ENCODE data around the gene PPP6R3. TPM values are rescaled to one million over a fixed set of nuclear protein-coding genes. Genes with fewer than 3 reads are reported as not detected.

The PPP6R3 gene
- total and polyA plus RNA-seq, 9 donors = 44.3 to 80.9 (median 52.2) TPM

DNA sequence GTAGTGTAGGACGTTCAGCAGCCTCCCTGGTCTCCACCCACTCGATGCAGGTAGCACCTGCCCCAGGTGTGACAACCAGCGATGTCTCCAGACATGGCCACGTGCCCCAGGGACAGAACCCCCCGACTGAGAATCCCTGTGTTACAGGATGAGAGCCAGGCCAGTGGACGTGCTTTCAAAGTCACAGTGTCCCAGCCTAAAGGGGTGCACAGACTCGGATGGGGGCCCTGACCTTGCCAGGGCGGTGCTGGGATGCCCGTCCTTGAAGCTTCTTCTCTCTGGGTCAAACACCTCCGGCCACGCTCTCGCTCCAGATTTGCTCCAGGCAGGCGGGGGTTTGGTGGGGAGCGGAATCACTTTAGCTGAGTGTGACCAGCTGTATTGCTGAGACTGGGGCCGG, 200.5 kb downstream of the PPP6R3 start:
- WGBS (ENCODE audit: insufficient coverage) = 84% methylated on average over 15 of the region's 15 CpGs
- H3K4me1 ChIP-seq (ENCODE audit: control insufficient read depth, insufficient read depth, low read length) = peaks cover 12% of the 10 kb centered on the region

DNA sequence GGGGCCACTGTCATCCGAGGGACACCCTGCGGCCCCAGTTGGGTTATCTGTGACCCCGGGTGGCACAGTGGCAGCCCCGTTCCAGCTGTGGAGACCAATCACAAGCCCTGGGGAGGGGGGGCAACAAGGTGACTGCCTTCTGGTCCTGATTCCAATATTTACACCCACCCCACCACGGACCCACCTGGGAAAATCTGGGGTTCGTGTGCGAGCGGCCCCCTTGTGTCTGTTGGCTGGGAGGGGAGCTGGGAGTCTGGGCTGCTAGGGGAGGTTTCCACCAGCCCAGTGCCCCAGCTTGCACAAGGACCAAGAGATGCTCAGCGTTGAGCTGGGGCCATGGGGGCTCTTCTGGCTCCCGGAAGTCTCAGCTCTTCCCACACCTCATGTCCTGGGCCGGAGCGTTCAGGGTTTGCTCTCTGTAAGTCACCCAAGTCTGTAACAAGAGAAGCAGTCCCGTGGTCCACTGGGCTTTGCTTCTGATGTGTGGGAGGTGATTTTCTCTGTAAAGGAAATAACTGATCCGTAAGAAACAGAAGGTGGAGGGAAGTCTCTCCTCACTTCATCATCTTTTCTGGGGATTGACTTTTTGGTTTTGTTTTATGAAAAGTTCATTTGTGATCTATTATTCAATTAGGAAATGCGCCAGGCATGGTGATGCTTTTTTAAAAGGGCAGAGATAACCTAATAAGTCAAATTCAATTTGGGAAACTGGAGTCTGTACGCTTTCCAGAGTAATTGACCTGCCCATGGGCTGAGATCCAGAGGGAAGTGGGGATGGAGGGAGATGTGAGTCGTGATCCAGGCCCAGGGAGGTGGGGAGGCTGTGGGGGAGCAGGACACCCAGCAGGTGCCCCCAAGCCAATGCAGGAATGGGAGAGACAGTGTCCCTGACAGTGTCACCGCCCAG, 201.4 kb downstream of the PPP6R3 start:
- no peak for DNase-seq
- H3K27ac ChIP-seq (ENCODE audit: low read length) = no peak overlapping the region
- H3K4me3 ChIP-seq (ENCODE audit: low read length) = no peak overlapping the region
- no peaks in the 10 kb centered on the region for H3K36me3 ChIP-seq (ENCODE audit: control insufficient read depth, insufficient read depth, low read length)
- H3K4me1 ChIP-seq (ENCODE audit: control insufficient read depth, insufficient read depth, low read length) = peaks cover 12% of the 10 kb centered on the region
- peaks cover 11% of the 10 kb centered on the region for H3K27me3 ChIP-seq (ENCODE audit: control insufficient read depth, insufficient read depth, low read length)
- H3K9me3 ChIP-seq (replicated peaks; ENCODE audit: control insufficient read depth, low read depth, low read length) = no peaks in the 10 kb centered on the region
- WGBS (ENCODE audit: insufficient coverage) = 65% methylated on average over 4 of the region's 18 CpGs

More for the DNA sequence above, 200.5 kb downstream of the PPP6R3 start:
- Histone ChIP-seq H3K36me3 (ENCODE audit: control insufficient read depth, insufficient read depth, low read length) (no peaks in the 10 kb centered on the region), H3K27me3 (ENCODE audit: control insufficient read depth, insufficient read depth, low read length) (peaks cover 9% of the 10 kb centered on the region), H3K9me3 (replicated peaks; ENCODE audit: control insufficient read depth, low read depth, low read length) (no peaks in the 10 kb centered on the region), H3K4me3 (ENCODE audit: low read length) (no peak overlapping the region), H3K27ac (ENCODE audit: low read length) (no peak overlapping the region)
- no peak for DNase-seq

DNA sequence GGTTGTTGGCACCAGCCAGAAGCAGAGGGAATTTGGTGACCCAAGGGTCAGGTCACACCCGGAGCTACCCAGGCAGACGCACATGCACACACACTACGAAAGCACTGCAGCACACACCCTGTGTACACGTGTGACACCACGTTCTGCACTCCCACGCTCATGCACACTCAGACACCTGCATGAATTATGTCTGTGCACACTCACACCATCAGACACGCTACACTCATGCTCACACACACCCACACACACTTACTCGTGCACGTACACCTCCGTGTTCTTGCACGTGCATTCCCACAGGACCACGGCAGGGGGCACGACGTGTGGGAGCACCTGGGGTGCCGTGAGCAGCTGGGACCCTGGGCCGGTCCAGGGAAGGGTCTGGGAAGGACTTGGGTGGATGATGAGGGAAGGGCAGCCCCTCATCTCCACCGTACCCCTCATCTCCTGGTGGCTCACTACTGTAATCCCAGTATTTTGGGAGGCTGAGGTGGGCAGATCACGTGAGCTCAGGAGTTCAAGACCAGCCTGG, 203.0 kb downstream of the PPP6R3 start:
- Histone ChIP-seq H3K4me3 (ENCODE audit: low read length) (no peak overlapping the region), H3K36me3 (ENCODE audit: control insufficient read depth, insufficient read depth, low read length) (no peaks in the 10 kb centered on the region), H3K4me1 (ENCODE audit: control insufficient read depth, insufficient read depth, low read length) (peaks cover 12% of the 10 kb centered on the region), H3K27me3 (ENCODE audit: control insufficient read depth, insufficient read depth, low read length) (peaks cover 11% of the 10 kb centered on the region), H3K27ac (ENCODE audit: low read length) (no peak overlapping the region), H3K9me3 (replicated peaks; ENCODE audit: control insufficient read depth, low read depth, low read length) (no peaks in the 10 kb centered on the region)
- DNase-seq = no peak
- WGBS (ENCODE audit: insufficient coverage) = 83% methylated on average over 12 of the region's 18 CpGs

DNA sequence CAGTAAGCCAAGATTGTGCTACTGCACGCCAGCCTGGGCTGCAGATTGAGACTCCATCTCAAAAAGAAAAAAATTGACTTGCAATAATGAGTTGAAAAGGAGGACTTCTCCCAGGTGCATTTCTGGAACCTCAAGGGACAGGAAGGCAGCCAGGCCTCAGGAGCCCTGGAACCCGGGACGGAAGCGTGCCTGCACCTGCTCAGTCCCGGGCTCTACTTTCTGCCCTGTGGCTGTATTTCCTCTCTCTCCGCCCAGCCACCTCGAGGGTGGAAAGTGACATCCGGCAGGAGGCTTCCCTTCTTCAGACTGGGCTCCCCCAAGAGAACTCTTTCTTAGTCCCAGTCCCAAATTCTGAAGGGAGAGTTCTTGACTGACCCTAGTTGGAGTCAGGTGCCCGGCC, 203.6 kb downstream of the PPP6R3 start:
- WGBS (ENCODE audit: insufficient coverage) = 94% methylated on average over 2 of the region's 9 CpGs
- H3K4me3 ChIP-seq (ENCODE audit: low read length) = no peak overlapping the region
- peaks cover 11% of the 10 kb centered on the region for H3K27me3 ChIP-seq (ENCODE audit: control insufficient read depth, insufficient read depth, low read length)
- H3K36me3 ChIP-seq (ENCODE audit: control insufficient read depth, insufficient read depth, low read length) = no peaks in the 10 kb centered on the region
- H3K27ac ChIP-seq (ENCODE audit: low read length) = no peak overlapping the region
- H3K9me3 ChIP-seq (replicated peaks; ENCODE audit: control insufficient read depth, low read depth, low read length) = no peaks in the 10 kb centered on the region
- H3K4me1 ChIP-seq (ENCODE audit: control insufficient read depth, insufficient read depth, low read length) = peaks cover 8% of the 10 kb centered on the region
- DNase-seq = no peak

DNA sequence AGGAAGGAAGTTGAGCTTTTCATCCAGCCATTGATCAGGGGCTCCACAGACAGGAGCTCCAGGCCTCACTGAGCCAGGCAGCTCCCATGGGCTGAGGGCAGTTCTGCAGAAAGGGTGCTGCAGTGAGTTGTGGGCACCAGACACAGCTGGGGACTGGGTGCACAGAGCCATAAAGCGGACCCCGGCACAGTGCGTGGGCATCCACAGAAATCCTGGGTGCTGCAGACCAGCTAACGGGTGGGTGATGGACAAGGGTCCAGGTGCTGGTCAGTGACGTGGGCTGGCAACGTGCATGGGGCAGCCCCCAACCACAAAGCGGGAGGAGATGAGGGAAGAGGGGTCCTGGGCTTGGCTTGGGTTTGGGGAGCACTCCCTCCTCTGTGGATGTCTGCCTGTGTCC, 204.4 kb downstream of the PPP6R3 start:
- DNase-seq = no peak
- 84% methylated on average over 4 of the region's 7 CpGs for WGBS (ENCODE audit: insufficient coverage)
- peaks cover 11% of the 10 kb centered on the region for H3K27me3 ChIP-seq (ENCODE audit: control insufficient read depth, insufficient read depth, low read length)

More for the DNA sequence above, 204.4 kb downstream of the PPP6R3 start:
- no peak overlapping the region for H3K27ac ChIP-seq (ENCODE audit: low read length)
- H3K36me3 ChIP-seq (ENCODE audit: control insufficient read depth, insufficient read depth, low read length) = no peaks in the 10 kb centered on the region
- no peak overlapping the region for H3K4me3 ChIP-seq (ENCODE audit: low read length)
- no peaks in the 10 kb centered on the region for H3K9me3 ChIP-seq (replicated peaks; ENCODE audit: control insufficient read depth, low read depth, low read length)
- H3K4me1 ChIP-seq (ENCODE audit: control insufficient read depth, insufficient read depth, low read length) = peaks cover 2% of the 10 kb centered on the region

Other genes starting within 250 kb of the PPP6R3 start
- 36.1 TPM for gene KMT5B, start 247.5 kb upstream of the PPP6R3 start, total RNA-seq
- 10 to 100 TPM; 29.6 to 42.5 (median 39.7) TPM for gene KMT5B, start 247.5 kb upstream of the PPP6R3 start, polyA plus RNA-seq (ENCODE audit: insufficient read depth in 1 of 8, insufficient read length in 8 of 8, low replicate concordance in 1 of 8)
- gene C11orf24, start 188.8 kb upstream of the PPP6R3 start, total RNA-seq = 14.7 TPM
- 10 to 100 TPM; 24.6 to 39.0 (median 29.6) TPM for gene C11orf24, start 188.8 kb upstream of the PPP6R3 start, polyA plus RNA-seq (ENCODE audit: insufficient read depth in 1 of 8, insufficient read length in 8 of 8, low replicate concordance in 1 of 8)
- 30.9 TPM for gene LRP5, start 148.2 kb upstream of the PPP6R3 start, total RNA-seq
- gene LRP5, start 148.2 kb upstream of the PPP6R3 start, polyA plus RNA-seq (ENCODE audit: insufficient read depth in 1 of 8, insufficient read length in 8 of 8, low replicate concordance in 1 of 8) = 10 to 100 TPM; 45.3 to 70.0 (median 65.6) TPM
- gene GAL, start 223.8 kb downstream of the PPP6R3 start, total RNA-seq = 0.40 TPM
- 1 to 10 TPM in 2 of 8 donors, under 1 TPM in 6; 0.38 to 1.4 (median 0.55) TPM for gene GAL, start 223.8 kb downstream of the PPP6R3 start, polyA plus RNA-seq (ENCODE audit: insufficient read depth in 1 of 8, insufficient read length in 8 of 8, low replicate concordance in 1 of 8)